Measurements from ENCODE around the gene B3GALNT2. TPM values are rescaled to one million over a fixed set of nuclear protein-coding genes. Genes with fewer than 3 reads are reported as not detected.

The B3GALNT2 gene
- total RNA-seq, 3 donors from 2014 or later = 17.1 to 34.5 (median 19.6) TPM

GRCh38 chr1:235507623-235508022 lies 3.4 kb upstream of the B3GALNT2 start:
- ATAC-seq = no peak
- Histone ChIP-seq H3K4me3 (no peak overlapping the region), H3K36me3 (ENCODE audit: low read depth) (no peaks in the 10 kb centered on the region), H3K4me1 (ENCODE audit: low read depth) (peaks cover 15% of the 10 kb centered on the region), H3K9me3 (no peaks in the 10 kb centered on the region)
- TF ChIP-seq CTCF (IDR thresholded peaks at IDR 0.05) = no peak
- DNase-seq = no peak
- intact Hi-C loops (cut with DNase I, micrococcal nuclease) = loop anchor here in 1 of 2 donors (10.0 kb wide), 1 partner anchor 467 kb away; no protein-coding TSS in a partner anchor

GRCh38 chr1:235504494-235505222 lies 406 bp upstream of the B3GALNT2 start:
- intact Hi-C loops (cut with DNase I, micrococcal nuclease) = loop anchor here in 1 of 2 donors (10.0 kb wide), 1 partner anchor 470 kb away; no protein-coding TSS in a partner anchor
- Histone ChIP-seq H3K4me1 (ENCODE audit: low read depth) (peaks cover 23% of the 10 kb centered on the region), H3K36me3 (ENCODE audit: low read depth) (no peaks in the 10 kb centered on the region), H3K4me3 (peak overlapping the region; percentile 60), H3K9me3 (no peaks in the 10 kb centered on the region)
- peak; percentile 93 for TF ChIP-seq CTCF (IDR thresholded peaks at IDR 0.05)
- DNase-seq (peak; percentile 99 to 100 (median 100)), ATAC-seq (peak; percentile 92)

- no peak for TF ChIP-seq CTCF (IDR thresholded peaks at IDR 0.05)
- intact Hi-C loops (cut with DNase I, micrococcal nuclease) = loop anchor here in 1 of 2 donors (10.0 kb wide), 1 partner anchor 471 kb away; no protein-coding TSS in a partner anchor
- Histone ChIP-seq H3K4me1 (ENCODE audit: low read depth) (peaks cover 23% of the 10 kb centered on the region), H3K36me3 (ENCODE audit: low read depth) (no peaks in the 10 kb centered on the region), H3K9me3 (no peaks in the 10 kb centered on the region), H3K4me3 (peak overlapping the region; percentile 60)
- ATAC-seq (peak; percentile 14), DNase-seq (peak; percentile 60 to 74 (median 74))
Observed at GRCh38 chr1:235503403-235504121, 690 bp downstream of the B3GALNT2 start.

- intact Hi-C loops (cut with DNase I, micrococcal nuclease) = loop anchor here in 1 of 2 donors (10.0 kb wide), 1 partner anchor 472 kb away; no protein-coding TSS in a partner anchor
- no peaks in the 10 kb centered on the region for H3K36me3 ChIP-seq (ENCODE audit: low read depth)
- no peaks in the 10 kb centered on the region for H3K9me3 ChIP-seq
- H3K4me1 ChIP-seq (ENCODE audit: low read depth) = peaks cover 23% of the 10 kb centered on the region
- TF ChIP-seq CTCF (IDR thresholded peaks at IDR 0.05) = no peak
- no peak for DNase-seq
- peak overlapping the region; percentile 60 for H3K4me3 ChIP-seq
- ATAC-seq = no peak
Observed at GRCh38 chr1:235502601-235503402, 1.4 kb downstream of the B3GALNT2 start.

- Histone ChIP-seq H3K9me3 (no peaks in the 10 kb centered on the region), H3K36me3 (ENCODE audit: low read depth) (no peaks in the 10 kb centered on the region), H3K4me3 (no peak overlapping the region), H3K4me1 (ENCODE audit: low read depth) (peaks cover 19% of the 10 kb centered on the region)
- TF ChIP-seq CTCF (IDR thresholded peaks at IDR 0.05) = no peak
- no peak for DNase-seq
- no peak for ATAC-seq
- intact Hi-C loops (cut with DNase I, micrococcal nuclease) = loop anchor here in 1 of 2 donors (10.0 kb wide), 1 partner anchor 474 kb away; no protein-coding TSS in a partner anchor
Observed at GRCh38 chr1:235500971-235501540, 3.2 kb downstream of the B3GALNT2 start.

Measured in mucosa of descending colon (tissue), 3 donors.